IMR-90 (cell line): Measurements from ENCODE around the gene CDC42BPA. TPM values are rescaled to one million over a fixed set of nuclear protein-coding genes. Genes with fewer than 3 reads are reported as not detected.

Experiments
- ATAC-seq: fragments of 200-7000 bp; cut with Tn5 transposase; 2 replicates; pipeline ENCODE4 v1.9.1; 2020; ENCODE audit warnings: low read depth, mild to moderate bottlenecking, moderate library complexity
- BruUV-seq: library from RNA; stranded (reverse); fragments of 400-500 nt; replicated peaks from 2 replicates; lab custom pipeline; 2021; lab: Mats Ljungman, UMichigan
- CTCF ChIA-PET: fragments of 300-600 bp; formaldehyde crosslinking; extraction: SDS; loops from one replicate; lab custom pipeline; 2021; ENCODE audit warnings: antibody characterized with exemption; lab: Yijun Ruan, JAX
- POLR2A ChIA-PET: fragments of 300-600 bp; sonication (Branson Sonifier 250); formaldehyde crosslinking; loops from one replicate; lab custom pipeline; 2022; ENCODE audit warnings: antibody characterized with exemption; ENCODE audit not compliant: unreplicated experiment; lab: Charles Lee
- DNase-seq: peaks from one replicate; pipeline ENCODE4 v3.0.0; 2013
- H2AFZ ChIP-seq: replicated peaks from 2 replicates; pipeline ENCODE3; 2013; ENCODE audit warnings: low read length, mild to moderate bottlenecking; ENCODE audit not compliant: poor library complexity
- H2AK5ac ChIP-seq: 2 replicates; pipeline ENCODE4 v1.6.1; 2013; ENCODE audit warnings: low read depth, low read length, inconsistent platforms
- H2AK9ac ChIP-seq: replicated peaks from 2 replicates; pipeline ENCODE3; 2013; ENCODE audit warnings: mild to moderate bottlenecking, low read depth, low read length, moderate library complexity; ENCODE audit not compliant: poor library complexity
- H2BK120ac ChIP-seq: 2 replicates; pipeline ENCODE4 v1.6.1; 2013; ENCODE audit warnings: low read depth, low read length, inconsistent platforms
- H2BK15ac ChIP-seq: 3 replicates; pipeline ENCODE4 v1.6.1; 2013; ENCODE audit warnings: low read depth, low read length, inconsistent platforms
- H2BK20ac ChIP-seq: 2 replicates; pipeline ENCODE4 v1.6.1; 2013; ENCODE audit warnings: low read depth, mild to moderate bottlenecking, inconsistent platforms, low read length, moderate library complexity
- H2BK5ac ChIP-seq: 2 replicates; pipeline ENCODE4 v1.6.1; 2013; ENCODE audit warnings: mild to moderate bottlenecking, low read depth, low read length, inconsistent platforms; ENCODE audit not compliant: poor library complexity, severe bottlenecking
- H3K14ac ChIP-seq: replicated peaks from 2 replicates; pipeline ENCODE4 v1.6.1; 2013; ENCODE audit warnings: low read depth, low read length, inconsistent platforms
- H3K18ac ChIP-seq: 2 replicates; pipeline ENCODE4 v1.6.1; 2013; ENCODE audit warnings: low read depth, low read length, control low read depth
- H3K23ac ChIP-seq: 2 replicates; pipeline ENCODE4 v1.6.1; 2013; ENCODE audit warnings: low read depth, low read length, inconsistent platforms
- H3K27ac ChIP-seq: 2 replicates; pipeline ENCODE4 v1.5.1; 2013; ENCODE audit warnings: mild to moderate bottlenecking, control low read depth, low read length; ENCODE audit not compliant: insufficient read depth
- H3K27me3 ChIP-seq: 2 replicates; pipeline ENCODE4 v1.6.1; 2013; ENCODE audit warnings: low read length; ENCODE audit not compliant: control insufficient read depth, insufficient read depth
- H3K36me3 ChIP-seq: 2 replicates; pipeline ENCODE4 v1.6.1; 2013; ENCODE audit warnings: low read length, mixed read lengths; ENCODE audit not compliant: control insufficient read depth, insufficient read depth
- H3K4ac ChIP-seq: 2 replicates; pipeline ENCODE4 v1.6.1; 2013; ENCODE audit warnings: low read depth, low read length, inconsistent platforms
- H3K4me1 ChIP-seq: 2 replicates; pipeline ENCODE4 v1.6.1; 2013; ENCODE audit warnings: low read length, mixed read lengths; ENCODE audit not compliant: control insufficient read depth, insufficient read depth
- H3K4me2 ChIP-seq: 2 replicates; pipeline ENCODE4 v1.6.1; 2013; ENCODE audit warnings: low read depth, mild to moderate bottlenecking, control low read depth, low read length, moderate library complexity
- H3K4me3 ChIP-seq: 2 replicates; pipeline ENCODE4 v1.5.1; 2013; ENCODE audit warnings: low read depth, mild to moderate bottlenecking, control low read depth, low read length, moderate library complexity; ENCODE audit not compliant: insufficient read depth
- H3K56ac ChIP-seq: 2 replicates; pipeline ENCODE4 v1.6.1; 2013; ENCODE audit warnings: low read length, inconsistent platforms; ENCODE audit not compliant: insufficient read depth; ENCODE audit errors: extremely low read depth
- H3K79me1 ChIP-seq, 2 experiments: 2 replicates each; pipeline ENCODE4 v1.6.1; 2013; ENCODE audit warnings: low read length in 2 of 2, inconsistent platforms in 1 of 2, low read depth in 1 of 2
- H3K9ac ChIP-seq: 2 replicates; pipeline ENCODE4 v1.6.1; 2013; ENCODE audit warnings: low read depth, low read length, control low read depth
- H3K9me1 ChIP-seq: 2 replicates; pipeline ENCODE4 v1.6.1; 2013; ENCODE audit warnings: low read length, inconsistent platforms; ENCODE audit not compliant: insufficient read depth
- H3K9me3 ChIP-seq: 2 replicates; pipeline ENCODE4 v1.6.1; 2013; ENCODE audit warnings: low read length; ENCODE audit not compliant: control insufficient read depth, insufficient read depth
- H4K20me1 ChIP-seq: 2 replicates; pipeline ENCODE4 v1.6.1; 2013; ENCODE audit warnings: low read length, inconsistent platforms; ENCODE audit not compliant: insufficient read depth
- H4K5ac ChIP-seq: 2 replicates; pipeline ENCODE4 v1.6.1; 2013; ENCODE audit warnings: mild to moderate bottlenecking, low read depth, low read length, control low read depth
- H4K8ac ChIP-seq, 2 experiments: 2 replicates each; pipeline ENCODE4 v1.6.1; 2013; ENCODE audit warnings: low read depth in 2 of 2, low read length in 2 of 2, control low read depth in 1 of 2, inconsistent platforms in 1 of 2
- H4K91ac ChIP-seq: 2 replicates; pipeline ENCODE4 v1.6.1; 2013; ENCODE audit warnings: low read depth, low read length, inconsistent platforms; ENCODE audit not compliant: insufficient read depth
- BHLHE40 ChIP-seq: fragments of 150-350 bp; IDR thresholded peaks from 2 replicates; pipeline ENCODE4 v1.6.1; 2016; ENCODE audit warnings: mild to moderate bottlenecking, low read depth, low read length
- CEBPB ChIP-seq: IDR thresholded peaks from 2 replicates; pipeline ENCODE4 v1.6.1; 2012; ENCODE audit warnings: low read depth, low read length, improper control_type of control experiment
- CHD1 ChIP-seq: IDR thresholded peaks from 2 replicates; pipeline ENCODE4 v1.6.1; 2012; ENCODE audit warnings: low read depth, low read length, improper control_type of control experiment
- CTCF ChIP-seq: conservative IDR thresholded peaks from 2 replicates; pipeline ENCODE4 v1.5.1; 2012; ENCODE audit warnings: mild to moderate bottlenecking, low read depth, low read length, improper control_type of control experiment
- ELK1 ChIP-seq: fragments of 150-350 bp; IDR thresholded peaks from 2 replicates; pipeline ENCODE4 v1.6.1; 2016; ENCODE audit warnings: low read depth, mild to moderate bottlenecking, low read length, moderate library complexity, borderline replicate concordance
- FOS ChIP-seq: fragments of 150-350 bp; IDR thresholded peaks from 2 replicates; pipeline ENCODE4 v1.6.1; 2016; ENCODE audit warnings: low read depth, low read length
- MAFK ChIP-seq: IDR thresholded peaks from 2 replicates; pipeline ENCODE4 v1.6.1; 2012; ENCODE audit warnings: low read depth, low read length, improper control_type of control experiment
- MAZ ChIP-seq: IDR thresholded peaks from 2 replicates; pipeline ENCODE4 v1.6.1; 2012; ENCODE audit warnings: low read depth, mild to moderate bottlenecking, low read length, improper control_type of control experiment, moderate library complexity, borderline replicate concordance
- MXI1 ChIP-seq: IDR thresholded peaks from 2 replicates; pipeline ENCODE4 v1.6.1; 2012; ENCODE audit warnings: low read depth, mild to moderate bottlenecking, low read length, moderate library complexity, borderline replicate concordance
- NFE2L2 ChIP-seq: fragments of 150-350 bp; IDR thresholded peaks from 2 replicates; pipeline ENCODE4 v1.6.1; 2016; ENCODE audit warnings: low read depth, mild to moderate bottlenecking, low read length
- POLR2A ChIP-seq: IDR thresholded peaks from 2 replicates; pipeline ENCODE4 v1.6.1; 2012; ENCODE audit warnings: mild to moderate bottlenecking, low read depth, low read length
- RAD21 ChIP-seq: IDR thresholded peaks from 2 replicates; pipeline ENCODE4 v1.6.1; 2012; ENCODE audit warnings: low read length, improper control_type of control experiment
- RCOR1 ChIP-seq: IDR thresholded peaks from 2 replicates; pipeline ENCODE4 v1.6.1; 2012; ENCODE audit warnings: mild to moderate bottlenecking, low read length, improper control_type of control experiment; ENCODE audit not compliant: insufficient replicate concordance
- RFX5 ChIP-seq: IDR thresholded peaks from 2 replicates; pipeline ENCODE4 v1.8.0; 2012; ENCODE audit warnings: low read depth, mild to moderate bottlenecking, low read length, moderate library complexity
- SMC3 ChIP-seq: fragments of 150-350 bp; IDR thresholded peaks from 2 replicates; pipeline ENCODE4 v1.6.1; 2016; ENCODE audit warnings: low read depth, mild to moderate bottlenecking, antibody characterized with exemption, low read length, moderate library complexity
- USF2 ChIP-seq: fragments of 150-350 bp; IDR thresholded peaks from 2 replicates; pipeline ENCODE4 v1.6.1; 2017; ENCODE audit warnings: mild to moderate bottlenecking, antibody characterized with exemption, low read length, low read depth
- WGBS, 2 experiments: methylation state at CpG; one replicate each; pipeline versions ENCODE4 v1.1.5 to v1.1.7; 2013; ENCODE audit warnings: missing lambda C conversion rate in 2 of 2; ENCODE audit not compliant: insufficient read length in 1 of 2; ENCODE audit errors: extremely low coverage in 2 of 2; 5-methylcytosine and 5-hydroxymethylcytosine counted together
- dilution Hi-C: fragments of 300-500 bp; cut with HindIII; formaldehyde crosslinking; loops from one replicate; pipeline ENCODE4 v1.14.3; 2018; ENCODE audit warnings: low sequenced_read_pairs; ENCODE audit not compliant: unreplicated experiment
- in situ Hi-C: fragments of 300-500 bp; cut with MboI; formaldehyde crosslinking; loops from 3 replicates; pipeline ENCODE4 v1.14.3; 2019; ENCODE audit warnings: low sequenced_read_pairs, inconsistent platforms, mixed read lengths
- intact Hi-C: fragments of 100-400 bp; cut with micrococcal nuclease; formaldehyde crosslinking; loops from 2 replicates; pipeline ENCODE4 v1.10.0; 2022
- polyA plus RNA-seq, 3 experiments: library from polyadenylated mRNA; depleted of rRNA; stranded (reverse); fragments of >200 nt; gene quantifications; 2 replicates each; pipeline ENCODE4 v1.2.3, GENCODE V29; 2012; ENCODE audit warnings: low replicate concordance in 1 of 3
- total RNA-seq: library from RNA; depleted of rRNA; stranded (reverse); fragments of >200 nt; gene quantifications from 2 replicates; pipeline ENCODE4 v1.2.3, GENCODE V29; 2012

Gene CDC42BPA
- total and polyA plus RNA-seq, 2 of the 4 experiments (the other 2 are of a cell fraction): 9.4 to 27.8 TPM

- dilution Hi-C loops: no loop called here
- H3K4ac ChIP-seq: no peak overlapping the region
- H3K14ac ChIP-seq: no peak overlapping the region
- H3K36me3 ChIP-seq: peaks cover 9% of the 10 kb centered on the region; the same call in 1 of the 2 replicates
- intact Hi-C loops: loop anchor here (10.0 kb wide), 1 partner anchor 440 kb away; the partner anchor contains the start of gene STUM
- H2BK20ac ChIP-seq: no peak overlapping the region
- no peak overlapping the region for H2AK5ac ChIP-seq
- no peak overlapping the region for H3K9ac ChIP-seq
- no peaks in the 10 kb centered on the region for H3K9me1 ChIP-seq
- H3K4me1 ChIP-seq: no peaks in the 10 kb centered on the region
- no peak overlapping the region for H2AK9ac ChIP-seq
- ChIA-PET CTCF (no interaction called here), POLR2A (no interaction called here)
- in situ Hi-C loops: no loop called here
- H3K4me3 ChIP-seq: no peak overlapping the region
- H4K5ac ChIP-seq: no peak overlapping the region
- H4K8ac ChIP-seq: no peak overlapping the region
- no peak overlapping the region for H3K18ac ChIP-seq
- no peak overlapping the region for H2AFZ ChIP-seq
- no peak overlapping the region for H3K23ac ChIP-seq
- H3K56ac ChIP-seq: no peak overlapping the region
- no peak overlapping the region for H2BK15ac ChIP-seq
- no peaks in the 10 kb centered on the region for H4K20me1 ChIP-seq
- H2BK120ac ChIP-seq: no peak overlapping the region
- H3K27me3 ChIP-seq: no peaks in the 10 kb centered on the region
- DNase-seq: no peak
- TF ChIP-seq ELK1: no peak
- TF ChIP-seq SMC3: no peak
- TF ChIP-seq MAFK: no peak
- no peak for TF ChIP-seq MXI1
- TF ChIP-seq MAZ: no peak
- TF ChIP-seq FOS: no peak
- TF ChIP-seq RAD21: no peak
- no peak for TF ChIP-seq RFX5
- TF ChIP-seq CTCF: no peak
- no peak for TF ChIP-seq CEBPB
- TF ChIP-seq POLR2A: no peak
- no peak for TF ChIP-seq CHD1
- TF ChIP-seq BHLHE40: no peak
- no peak for TF ChIP-seq NFE2L2
- TF ChIP-seq RCOR1: no peak
- no peak for TF ChIP-seq USF2
- H3K27ac ChIP-seq: no peak overlapping the region
- H4K91ac ChIP-seq: no peak overlapping the region
- H3K4me2 ChIP-seq: no peak overlapping the region
- no peak overlapping the region for H2BK5ac ChIP-seq
- BruUV-seq: no TSS peak
- H3K9me3 ChIP-seq: no peaks in the 10 kb centered on the region
- ATAC-seq: no peak
- no peaks in the 10 kb centered on the region for H3K79me1 ChIP-seq
- WGBS, 2 experiments: 66% methylated on average over 3 of the region's 18 CpGs; no CpG with 5 or more reads in 1 of the 2 experiments
These were observed 333.6 kb downstream of the CDC42BPA start for GRCh38 chr1:226984521-226985238.
